Peyer's patch (tissue), 4 donors: Measurements from ENCODE around the gene FBH1. TPM values are rescaled to one million over a fixed set of nuclear protein-coding genes. Genes with fewer than 3 reads are reported as not detected.
"Not testable (repeated sequence)": the region's sequence is repeated elsewhere in the genome, so short reads cannot be mapped to it uniquely, and the experiment has no call there.

ENCODE experiments used
- DNase-seq, 3 donors: peaks; one replicate each; pipeline ENCODE4 v3.0.0-alpha.2; 2017 to 2019
- H3K27ac ChIP-seq, 4 donors: fragments of 200-600 bp; sonication (generic); one replicate each; pipeline ENCODE4 v1.5.1; 2016 to 2019
- H3K27me3 ChIP-seq, 2 donors: fragments of 200-600 bp; sonication (generic); one replicate each; pipeline ENCODE4 v1.5.1; 2019
- H3K36me3 ChIP-seq, 3 donors: fragments of 200-600 bp; sonication (generic); one replicate each; pipeline ENCODE4 v1.5.1; 2016 to 2019
- H3K4me1 ChIP-seq, 4 donors: fragments of 200-600 bp; sonication (generic); one replicate each; pipeline ENCODE4 v1.5.1; 2016 to 2019
- H3K4me3 ChIP-seq, 4 donors: fragments of 200-600 bp; sonication (generic); 1 replicate in 3 of 4; 2 replicates in 1 of 4; pipeline ENCODE4 v1.5.1; 2016 to 2019; ENCODE audit warnings: mild to moderate bottlenecking in 1 of 4
- H3K9me3 ChIP-seq, 4 donors: fragments of 200-600 bp; sonication (generic); one replicate each; pipeline ENCODE4 v1.5.1; 2016 to 2019; ENCODE audit warnings: mild to moderate bottlenecking in 1 of 4
- CTCF ChIP-seq, 6 experiments: fragments of 450-650 bp in 4 of 6; fragments of 200-600 bp in 2 of 6; sonication (generic) in 1 of 6; IDR thresholded peaks; one replicate each; pipeline ENCODE4 v1.5.1; 2017 to 2019; ENCODE audit warnings: antibody characterized with exemption in 6 of 6, mild to moderate bottlenecking in 3 of 6, moderate library complexity in 1 of 6
- POLR2A ChIP-seq, 2 donors: fragments of 450-650 bp; IDR thresholded peaks; one replicate each; pipeline ENCODE4 v1.5.1; 2017; ENCODE audit warnings: antibody characterized with exemption in 2 of 2, mild to moderate bottlenecking in 2 of 2, moderate library complexity in 2 of 2
- total RNA-seq, 4 donors: library from RNA; depleted of rRNA; stranded (reverse); fragments of >200 nt; gene quantifications; one replicate each; pipeline ENCODE4 v1.1.0, GENCODE V29; 2016

FBH1 gene
- total RNA-seq, 4 donors from 2014 or later, result 101 to 169 (median 138) TPM

GRCh38 chr10:5902511-5903274 lies 12.7 kb downstream of the FBH1 start:
- DNase-seq, result peak in 1 of 3 donors; percentile 6
- Histone ChIP-seq H3K4me3 (no peak overlapping the region), H3K27ac (no peak overlapping the region), H3K27me3 (no peaks in the 10 kb centered on the region), H3K36me3 (peaks cover 0 to 24% (median 0%) of the 10 kb centered on the region in 3 donors), H3K9me3 (no peaks in the 10 kb centered on the region), H3K4me1 (no peaks in the 10 kb centered on the region)
- TF ChIP-seq POLR2A (IDR thresholded peaks at IDR 0.05) (no peak), CTCF (IDR thresholded peaks at IDR 0.05) (no peak)

- no peak for TF ChIP-seq POLR2A (IDR thresholded peaks at IDR 0.05)
- no peak for TF ChIP-seq CTCF (IDR thresholded peaks at IDR 0.05)
These were observed 13.5 kb downstream of the FBH1 start for GRCh38 chr10:5903563-5903962.

GRCh38 chr10:5904227-5904626 lies 14.2 kb downstream of the FBH1 start:
- H3K36me3 ChIP-seq, result peaks cover 0 to 31% (median 0%) of the 10 kb centered on the region in 3 donors
- peak in 1 of 3 donors; percentile 41 for DNase-seq
- no peaks in the 10 kb centered on the region for H3K9me3 ChIP-seq
- no peak for TF ChIP-seq POLR2A (IDR thresholded peaks at IDR 0.05)
- no peaks in the 10 kb centered on the region for H3K4me1 ChIP-seq
- no peak overlapping the region for H3K27ac ChIP-seq
- no peaks in the 10 kb centered on the region for H3K27me3 ChIP-seq
- H3K4me3 ChIP-seq, result no peak overlapping the region

More at GRCh38 chr10:5903563-5903962, 13.5 kb downstream of the FBH1 start:
- Histone ChIP-seq H3K4me1 (no peaks in the 10 kb centered on the region), H3K36me3 (peaks cover 0 to 25% (median 0%) of the 10 kb centered on the region in 3 donors), H3K27me3 (no peaks in the 10 kb centered on the region), H3K9me3 (no peaks in the 10 kb centered on the region), H3K27ac (no peak overlapping the region), H3K4me3 (no peak overlapping the region)
- no peak for DNase-seq

- DNase-seq, result no peak
- H3K27ac ChIP-seq, result peak overlapping the region in 1 of 4 donors; percentile 23
- H3K9me3 ChIP-seq, result no peaks in the 10 kb centered on the region
- no peaks in the 10 kb centered on the region for H3K27me3 ChIP-seq
- TF ChIP-seq POLR2A (IDR thresholded peaks at IDR 0.05) (no peak), CTCF (IDR thresholded peaks at IDR 0.05) (no peak)
- no peaks in the 10 kb centered on the region for H3K4me1 ChIP-seq
- H3K4me3 ChIP-seq, result no peak overlapping the region
- peaks cover 0 to 49% (median 0%) of the 10 kb centered on the region in 3 donors for H3K36me3 ChIP-seq
These were observed 15.9 kb downstream of the FBH1 start for GRCh38 chr10:5905854-5906507.

GRCh38 chr10:5906651-5907050 lies 16.6 kb downstream of the FBH1 start:
- DNase-seq, result no peak
- Histone ChIP-seq H3K4me3 (no peak overlapping the region), H3K4me1 (no peaks in the 10 kb centered on the region), H3K36me3 (peaks cover 0 to 56% (median 0%) of the 10 kb centered on the region in 3 donors), H3K27me3 (no peaks in the 10 kb centered on the region), H3K27ac (peak overlapping the region in 1 of 4 donors; percentile 23), H3K9me3 (no peaks in the 10 kb centered on the region)
- TF ChIP-seq CTCF (IDR thresholded peaks at IDR 0.05) (no peak), POLR2A (IDR thresholded peaks at IDR 0.05) (no peak)

- not testable (repeated sequence) for H3K4me1 ChIP-seq, H3K4me3 ChIP-seq, DNase-seq, H3K27ac ChIP-seq, H3K27me3 ChIP-seq, H3K9me3 ChIP-seq
- H3K36me3 ChIP-seq, result peaks cover 0 to 72% (median 0%) of the 10 kb centered on the region in 3 donors
These were observed 18.6 kb downstream of the FBH1 start for GRCh38 chr10:5908676-5909075.
